Prostate gland (tissue), 2 donors: Measurements from ENCODE around the gene FMNL3. TPM values are rescaled to one million over a fixed set of nuclear protein-coding genes. Genes with fewer than 3 reads are reported as not detected.
"Not testable (repeated sequence)": the region's sequence is repeated elsewhere in the genome, so short reads cannot be mapped to it uniquely, and the experiment has no call there.

Experiments
- DNase-seq: peaks from one replicate; pipeline ENCODE4 v3.0.0-alpha.2; 2019; ENCODE audit warnings: low spot score
- H3K27ac ChIP-seq, 2 donors: fragments of 200-600 bp; sonication (generic); 2 replicates each; pipeline ENCODE4 v1.5.1; 2017 to 2019
- H3K27me3 ChIP-seq: fragments of 200-600 bp; sonication (generic); replicated peaks from 2 replicates; pipeline ENCODE4 v1.5.1; 2019; ENCODE audit not compliant: insufficient read depth
- H3K36me3 ChIP-seq, 2 donors: fragments of 200-600 bp; sonication (generic); 1 replicate in 1 of 2; 2 replicates in 1 of 2; pipeline versions ENCODE4 v1.5.1 to v1.8.1; 2017 to 2019
- H3K4me1 ChIP-seq: fragments of 200-600 bp; sonication (generic); replicated peaks from 2 replicates; pipeline ENCODE4 v1.5.1; 2019
- H3K4me3 ChIP-seq, 2 donors: fragments of 200-600 bp; sonication (generic); 2 replicates each; pipeline ENCODE4 v1.5.1; 2017 to 2019
- H3K9me3 ChIP-seq: fragments of 200-600 bp; sonication (generic); 2 replicates; pipeline ENCODE4 v1.5.1; 2017
- CTCF ChIP-seq, 4 experiments: fragments of 200-600 bp in 2 of 4; fragments of 450-650 bp in 2 of 4; sonication (generic) in 2 of 4; IDR thresholded peaks; 1 replicate in 3 of 4; 2 replicates in 1 of 4; pipeline ENCODE4 v1.5.1; 2016 to 2019; ENCODE audit warnings: antibody characterized with exemption in 4 of 4, mild to moderate bottlenecking in 2 of 4, moderate library complexity in 2 of 4
- POLR2A ChIP-seq: fragments of 450-650 bp; IDR thresholded peaks from one replicate; pipeline ENCODE4 v1.6.1; 2016; ENCODE audit warnings: antibody characterized with exemption, mild to moderate bottlenecking
- POLR2AphosphoS5 ChIP-seq: sonication (generic); formaldehyde crosslinking; IDR thresholded peaks from one replicate; pipeline ENCODE4 v1.6.1; 2017; ENCODE audit warnings: antibody characterized with exemption
- WGBS: methylation state at CpG from one replicate; pipeline ENCODE4 v1.1.5; 2018; 5-methylcytosine and 5-hydroxymethylcytosine counted together
- intact Hi-C: fragments of 100-400 bp; cut with DNase I; formaldehyde crosslinking; loops from one replicate; pipeline ENCODE4 v1.14.2; 2022
- total RNA-seq, 2 donors: library from RNA; depleted of rRNA; stranded (reverse); fragments of >200 nt; gene quantifications; one replicate each; pipeline ENCODE4 v1.1.0, GENCODE V29; 2016

FMNL3 gene
- total RNA-seq, 2 donors from 2014 or later: 4.5 to 52.9 TPM

- DNase-seq: no peak
- no peak overlapping the region for H3K4me3 ChIP-seq
- WGBS: 73% methylated on average over 1 of the region's 1 CpG
- TF ChIP-seq POLR2A (no peak), POLR2AphosphoS5 (no peak), CTCF (IDR thresholded peaks at IDR 0.05) (no peak)
- H3K4me1 ChIP-seq: no peaks in the 10 kb centered on the region
- no peaks in the 10 kb centered on the region for H3K36me3 ChIP-seq
- intact Hi-C loops: no loop called here
- no peaks in the 10 kb centered on the region for H3K9me3 ChIP-seq
- no peaks in the 10 kb centered on the region for H3K27me3 ChIP-seq
- H3K27ac ChIP-seq: no peak overlapping the region
These were observed 97.4 kb downstream of the FMNL3 start for GRCh38 chr12:49609875-49610154.

- H3K36me3 ChIP-seq: no peaks in the 10 kb centered on the region
- H3K4me3 ChIP-seq: no peak overlapping the region
- H3K27ac ChIP-seq: no peak overlapping the region
- intact Hi-C loops: no loop called here
- H3K27me3 ChIP-seq: no peaks in the 10 kb centered on the region
- H3K4me1 ChIP-seq: no peaks in the 10 kb centered on the region
- no peak for TF ChIP-seq CTCF (IDR thresholded peaks at IDR 0.05)
- no peak for TF ChIP-seq POLR2A
- TF ChIP-seq POLR2AphosphoS5: no peak
- 100% methylated on average over 2 of the region's 2 CpGs for WGBS
- DNase-seq: no peak
- no peaks in the 10 kb centered on the region for H3K9me3 ChIP-seq
These were observed 97.9 kb downstream of the FMNL3 start for GRCh38 chr12:49609059-49609874.

GRCh38 chr12:49605539-49605938, 101.7 kb downstream of the FMNL3 start, which contains the start of gene FAM186B:
Gene FAM186B, minus strand, starts transcription at chr12:49605639. Its CDS starts 162 bp downstream, at chr12:49605477.
- H3K27me3 ChIP-seq, H3K27ac ChIP-seq, H3K4me1 ChIP-seq, H3K4me3 ChIP-seq, DNase-seq, H3K36me3 ChIP-seq, intact Hi-C loops, H3K9me3 ChIP-seq: not testable (repeated sequence)
- WGBS: 94% methylated on average over 4 of the region's 4 CpGs

GRCh38 chr12:49604856-49605255, 102.3 kb downstream of the FMNL3 start:
- DNase-seq: no peak
- no peak overlapping the region for H3K4me3 ChIP-seq
- no peaks in the 10 kb centered on the region for H3K36me3 ChIP-seq
- H3K27me3 ChIP-seq: no peaks in the 10 kb centered on the region
- H3K27ac ChIP-seq: no peak overlapping the region
- intact Hi-C loops: no loop called here
- 40% methylated on average over 5 of the region's 5 CpGs for WGBS
- no peak for TF ChIP-seq CTCF (IDR thresholded peaks at IDR 0.05)
- TF ChIP-seq POLR2AphosphoS5: no peak
- TF ChIP-seq POLR2A: no peak
- H3K4me1 ChIP-seq: no peaks in the 10 kb centered on the region
- no peaks in the 10 kb centered on the region for H3K9me3 ChIP-seq

- TF ChIP-seq POLR2A: no peak
- no peak for TF ChIP-seq CTCF (IDR thresholded peaks at IDR 0.05)
- no peak for TF ChIP-seq POLR2AphosphoS5
- H3K9me3 ChIP-seq: no peaks in the 10 kb centered on the region
- H3K4me1 ChIP-seq: no peaks in the 10 kb centered on the region
- H3K36me3 ChIP-seq: no peaks in the 10 kb centered on the region
- no peaks in the 10 kb centered on the region for H3K27me3 ChIP-seq
- WGBS: 50% methylated on average over 1 of the region's 1 CpG
- H3K4me3 ChIP-seq: no peak overlapping the region
- H3K27ac ChIP-seq: no peak overlapping the region
- intact Hi-C loops: no loop called here
- DNase-seq: no peak
These were observed 103.5 kb downstream of the FMNL3 start for GRCh38 chr12:49603721-49604120.
